ENCODE data around the gene RING1. TPM values are rescaled to one million over a fixed set of nuclear protein-coding genes. Genes with fewer than 3 reads are reported as not detected.

RING1 gene
- total RNA-seq, 6 experiments from 2014 or later: 43.4 to 55.1 (median 52.1) TPM

DNA sequence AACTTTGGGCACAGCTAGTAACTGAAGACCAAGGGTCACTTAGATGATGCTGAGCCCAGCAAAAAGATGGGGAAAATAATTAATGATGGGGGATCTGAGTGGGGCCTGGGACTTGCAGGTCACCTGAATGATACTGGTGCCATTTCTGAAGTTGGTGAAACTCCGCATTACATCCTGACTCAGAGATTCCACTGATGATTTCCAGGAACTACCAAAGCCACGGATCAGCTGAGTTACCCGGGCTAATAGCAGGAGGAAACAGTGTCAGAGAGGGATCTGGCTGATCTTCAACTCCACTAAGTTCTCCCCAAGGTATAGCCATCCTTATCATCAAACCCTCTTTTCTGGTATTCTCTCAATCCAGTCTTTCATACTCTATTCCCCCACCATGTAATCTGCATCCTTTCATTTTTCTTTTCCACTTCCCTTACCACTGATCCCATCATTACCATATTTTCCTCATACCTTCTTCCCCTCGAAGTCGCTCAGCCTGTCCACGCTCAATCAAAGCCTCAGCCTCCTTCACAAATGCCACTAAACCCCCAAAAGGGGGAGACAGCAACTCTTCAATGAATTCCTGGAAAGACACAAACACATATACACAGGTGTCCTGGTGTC, 43.2 kb downstream of the RING1 start:
- Mint-ChIP-seq H3K4me1 (ENCODE audit: low read depth) (peaks cover 61% of the 10 kb centered on the region), H3K36me3 (ENCODE audit: low read depth) (peaks cover 20% of the 10 kb centered on the region), H3K27ac (peak overlapping the region; percentile 99), H3K27me3 (ENCODE audit: insufficient read depth) (peaks cover 6% of the 10 kb centered on the region), H3K9me3 (no peaks in the 10 kb centered on the region), H3K4me3 (peak overlapping the region; percentile 89)
- DNase-seq: peak; percentile 66
- no peak for TF ChIP-seq CTCF (IDR thresholded peaks at IDR 0.05)

GRCh38 chr6:33252759-33253158, 44.5 kb downstream of the RING1 start:
- H3K36me3 Mint-ChIP-seq (ENCODE audit: low read depth): peaks cover 20% of the 10 kb centered on the region

GRCh38 chr6:33254591-33254990, 46.3 kb downstream of the RING1 start:
- no peak overlapping the region for H3K27ac Mint-ChIP-seq
- H3K9me3 Mint-ChIP-seq: no peaks in the 10 kb centered on the region
- H3K4me1 Mint-ChIP-seq (ENCODE audit: low read depth): peaks cover 37% of the 10 kb centered on the region
- H3K4me3 Mint-ChIP-seq: no peak overlapping the region
- TF ChIP-seq CTCF (IDR thresholded peaks at IDR 0.05): no peak
- H3K27me3 Mint-ChIP-seq (ENCODE audit: insufficient read depth): peaks cover 6% of the 10 kb centered on the region
- no peak for DNase-seq
- peaks cover 20% of the 10 kb centered on the region for H3K36me3 Mint-ChIP-seq (ENCODE audit: low read depth)

More at GRCh38 chr6:33252759-33253158, 44.5 kb downstream of the RING1 start:
- peak overlapping the region; percentile 16 for H3K4me3 Mint-ChIP-seq
- H3K27ac Mint-ChIP-seq: peak overlapping the region; percentile 99
- H3K9me3 Mint-ChIP-seq: no peaks in the 10 kb centered on the region
- peaks cover 52% of the 10 kb centered on the region for H3K4me1 Mint-ChIP-seq (ENCODE audit: low read depth)
- peaks cover 6% of the 10 kb centered on the region for H3K27me3 Mint-ChIP-seq (ENCODE audit: insufficient read depth)
- TF ChIP-seq CTCF (IDR thresholded peaks at IDR 0.05): no peak
- peak; percentile 55 for DNase-seq

DNA sequence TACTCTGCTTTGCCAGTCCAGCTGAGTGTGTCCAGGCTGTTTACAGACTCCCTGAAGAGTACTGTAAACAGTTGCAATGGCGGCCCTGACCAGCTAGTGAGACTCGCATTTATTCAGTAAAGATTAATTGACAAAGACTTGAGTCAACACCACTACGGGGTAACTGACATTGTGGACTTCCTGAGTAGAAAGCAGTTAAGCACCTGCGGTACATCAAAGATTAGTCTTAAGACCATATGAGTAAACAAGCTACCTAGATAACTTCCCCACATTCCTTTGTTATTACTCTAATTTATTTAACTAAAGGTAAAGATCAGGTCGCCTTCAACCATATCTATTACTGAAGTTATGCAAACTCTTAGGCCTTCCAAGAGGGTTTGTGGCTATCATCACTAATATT, 50.7 kb downstream of the RING1 start:
- Mint-ChIP-seq H3K9me3 (no peaks in the 10 kb centered on the region), H3K27me3 (ENCODE audit: insufficient read depth) (no peaks in the 10 kb centered on the region), H3K4me1 (ENCODE audit: low read depth) (peaks cover 17% of the 10 kb centered on the region), H3K27ac (no peak overlapping the region), H3K4me3 (no peak overlapping the region), H3K36me3 (ENCODE audit: low read depth) (peaks cover 25% of the 10 kb centered on the region)
- no peak for DNase-seq
- no peak for TF ChIP-seq CTCF (IDR thresholded peaks at IDR 0.05)

Small RNA genes lying within 50 kb of the gene (microRNA-seq; reads per million reads assigned to microRNA genes)
- gene MIR219A1: 6.2 reads per million

Other genes with a start within 250 kb of the RING1 start
- 100 to 1,000 TPM; 147 to 163 (median 157) TPM for gene BRD2, start 239.9 kb upstream of the RING1 start, total RNA-seq (2021; fragmentation: NEBNext Ultra II Directional; extraction: Animal tissue kit (Norgen Biotek cat#: 25700))
- not detected for gene HLA-DOA, start 198.9 kb upstream of the RING1 start, total RNA-seq (2021; fragmentation: NEBNext Ultra II Directional; extraction: Animal tissue kit (Norgen Biotek cat#: 25700))
- 1 to 10 TPM in 5 of 6 experiments, under 1 TPM in 1; 0.94 to 3.8 (median 1.9) TPM for gene HLA-DPA1, start 134.9 kb upstream of the RING1 start, total RNA-seq (2021; fragmentation: NEBNext Ultra II Directional; extraction: Animal tissue kit (Norgen Biotek cat#: 25700))
- gene HLA-DPB1, start 132.5 kb upstream of the RING1 start, total RNA-seq (2021; fragmentation: NEBNext Ultra II Directional; extraction: Animal tissue kit (Norgen Biotek cat#: 25700)): 1 to 10 TPM; 1.6 to 4.8 (median 1.9) TPM
- under 1 TPM; 0.15 to 0.69 (median 0.38) TPM for gene COL11A2, start 16.0 kb upstream of the RING1 start, total RNA-seq (2021; fragmentation: NEBNext Ultra II Directional; extraction: Animal tissue kit (Norgen Biotek cat#: 25700))
- gene RXRB, start 7.8 kb upstream of the RING1 start, total RNA-seq (2021; fragmentation: NEBNext Ultra II Directional; extraction: Animal tissue kit (Norgen Biotek cat#: 25700)): 10 to 100 TPM; 37.3 to 41.6 (median 38.3) TPM
- gene SLC39A7, start 7.6 kb upstream of the RING1 start, total RNA-seq (2021; fragmentation: NEBNext Ultra II Directional; extraction: Animal tissue kit (Norgen Biotek cat#: 25700)): 100 to 1,000 TPM; 215 to 240 (median 225) TPM
- 1 to 10 TPM in 2 of 6 experiments, under 1 TPM in 4; 0.39 to 1.2 (median 0.73) TPM for gene HSD17B8, start 3.8 kb upstream of the RING1 start, total RNA-seq (2021; fragmentation: NEBNext Ultra II Directional; extraction: Animal tissue kit (Norgen Biotek cat#: 25700))
- gene VPS52, start 63.4 kb downstream of the RING1 start, total RNA-seq (2021; fragmentation: NEBNext Ultra II Directional; extraction: Animal tissue kit (Norgen Biotek cat#: 25700)): 10 to 100 TPM; 35.7 to 51.4 (median 44.4) TPM
- gene RPS18, start 63.6 kb downstream of the RING1 start, total RNA-seq (2021; fragmentation: NEBNext Ultra II Directional; extraction: Animal tissue kit (Norgen Biotek cat#: 25700)): 1,000 to 10,000 TPM; 1,449 to 2,347 (median 1,965) TPM
- 1 to 10 TPM in 5 of 6 experiments, under 1 TPM in 1; 0.66 to 3.0 (median 2.7) TPM for gene B3GALT4, start 68.6 kb downstream of the RING1 start, total RNA-seq (2021; fragmentation: NEBNext Ultra II Directional; extraction: Animal tissue kit (Norgen Biotek cat#: 25700))
- gene WDR46, start 80.7 kb downstream of the RING1 start, total RNA-seq (2021; fragmentation: NEBNext Ultra II Directional; extraction: Animal tissue kit (Norgen Biotek cat#: 25700)): 10 to 100 TPM; 71.0 to 89.9 (median 74.6) TPM
- 10 to 100 TPM; 52.1 to 73.7 (median 69.7) TPM for gene PFDN6, start 81.1 kb downstream of the RING1 start, total RNA-seq (2021; fragmentation: NEBNext Ultra II Directional; extraction: Animal tissue kit (Norgen Biotek cat#: 25700))
- 10 to 100 TPM; 26.7 to 31.6 (median 27.9) TPM for gene RGL2, start 90.4 kb downstream of the RING1 start, total RNA-seq (2021; fragmentation: NEBNext Ultra II Directional; extraction: Animal tissue kit (Norgen Biotek cat#: 25700))
- gene TAPBP, start 105.6 kb downstream of the RING1 start, total RNA-seq (2021; fragmentation: NEBNext Ultra II Directional; extraction: Animal tissue kit (Norgen Biotek cat#: 25700)): 100 to 1,000 TPM in 5 of 6 experiments, 10 to 100 TPM in 1; 88.7 to 118 (median 104) TPM
- 10 to 100 TPM; 15.2 to 19.9 (median 17.0) TPM for gene ZBTB22, start 109.2 kb downstream of the RING1 start, total RNA-seq (2021; fragmentation: NEBNext Ultra II Directional; extraction: Animal tissue kit (Norgen Biotek cat#: 25700))
- 10 to 100 TPM; 44.9 to 53.2 (median 50.4) TPM for gene DAXX, start 114.5 kb downstream of the RING1 start, total RNA-seq (2021; fragmentation: NEBNext Ultra II Directional; extraction: Animal tissue kit (Norgen Biotek cat#: 25700))
- gene KIFC1, start 183.3 kb downstream of the RING1 start, total RNA-seq (2021; fragmentation: NEBNext Ultra II Directional; extraction: Animal tissue kit (Norgen Biotek cat#: 25700)): 10 to 100 TPM; 20.6 to 43.5 (median 38.6) TPM
- gene PHF1, start 202.5 kb downstream of the RING1 start, total RNA-seq (2021; fragmentation: NEBNext Ultra II Directional; extraction: Animal tissue kit (Norgen Biotek cat#: 25700)): 10 to 100 TPM; 43.2 to 52.8 (median 51.4) TPM
- gene CUTA, start 209.6 kb downstream of the RING1 start, total RNA-seq (2021; fragmentation: NEBNext Ultra II Directional; extraction: Animal tissue kit (Norgen Biotek cat#: 25700)): 100 to 1,000 TPM; 464 to 546 (median 536) TPM
- gene SYNGAP1, start 211.6 kb downstream of the RING1 start, total RNA-seq (2021; fragmentation: NEBNext Ultra II Directional; extraction: Animal tissue kit (Norgen Biotek cat#: 25700)): 10 to 100 TPM; 10.5 to 15.0 (median 13.3) TPM
- gene ZBTB9, start 246.1 kb downstream of the RING1 start, total RNA-seq (2021; fragmentation: NEBNext Ultra II Directional; extraction: Animal tissue kit (Norgen Biotek cat#: 25700)): 1 to 10 TPM; 6.4 to 9.2 (median 7.6) TPM